Chondrocyte (in vitro differentiated cells): Measurements from ENCODE around the gene SLC36A2. TPM values are rescaled to one million over a fixed set of nuclear protein-coding genes. Genes with fewer than 3 reads are reported as not detected.

Experiments
- DNase-seq: peaks from one replicate; pipeline ENCODE4 v3.0.0; 2021; ENCODE audit warnings: mixed read lengths, low spot score
- H3K27ac Mint-ChIP-seq: one replicate; pipeline ENCODE4 v1.8.0; 2021; ENCODE audit warnings: mild to moderate bottlenecking, moderate library complexity, mixed read lengths; ENCODE audit not compliant: unreplicated experiment
- H3K27me3 Mint-ChIP-seq: 2 replicates; pipeline ENCODE4 v1.8.0; 2021; ENCODE audit warnings: low read depth, mixed read lengths
- H3K36me3 Mint-ChIP-seq: 2 replicates; pipeline ENCODE4 v1.8.0; 2021; ENCODE audit warnings: low read depth, mixed read lengths
- H3K4me1 Mint-ChIP-seq: 2 replicates; pipeline ENCODE4 v1.8.0; 2021; ENCODE audit warnings: low read depth, mild to moderate bottlenecking, mixed read lengths
- H3K4me3 Mint-ChIP-seq: one replicate; pipeline ENCODE4 v1.8.0; 2021; ENCODE audit warnings: mild to moderate bottlenecking, moderate library complexity, mixed read lengths; ENCODE audit not compliant: unreplicated experiment
- H3K9me3 Mint-ChIP-seq: 2 replicates; pipeline ENCODE4 v1.8.0; 2021; ENCODE audit warnings: low read depth, mixed read lengths
- CTCF ChIP-seq: fragments of 200-600 bp; sonication (generic); IDR thresholded peaks from 2 replicates; pipeline ENCODE4 v1.5.0; 2021; ENCODE audit warnings: antibody characterized with exemption, mild to moderate bottlenecking, moderate library complexity
- total RNA-seq: library from RNA; stranded (reverse); gene quantifications from 3 replicates; pipeline ENCODE4 v1.2.1, GENCODE V29; 2021

Gene SLC36A2
- total RNA-seq, 1 donor from 2014 or later, result not detected

GRCh38 chr5:151280443-151280842 is 66.9 kb downstream of the SLC36A2 start:
- H3K36me3 Mint-ChIP-seq, result no peaks in the 10 kb centered on the region
- H3K9me3 Mint-ChIP-seq, result no peaks in the 10 kb centered on the region
- H3K4me1 Mint-ChIP-seq, result peaks cover 6% of the 10 kb centered on the region
- no peak for DNase-seq
- H3K27ac Mint-ChIP-seq, result no peak overlapping the region
- no peak overlapping the region for H3K4me3 Mint-ChIP-seq
- H3K27me3 Mint-ChIP-seq, result peaks cover 21% of the 10 kb centered on the region
- TF ChIP-seq CTCF, result no peak

- no peak for DNase-seq
- no peak overlapping the region for H3K4me3 Mint-ChIP-seq
- peaks cover 6% of the 10 kb centered on the region for H3K4me1 Mint-ChIP-seq
- H3K9me3 Mint-ChIP-seq, result no peaks in the 10 kb centered on the region
- peaks cover 11% of the 10 kb centered on the region for H3K27me3 Mint-ChIP-seq
- peak overlapping the region; percentile 19 for H3K27ac Mint-ChIP-seq
- H3K36me3 Mint-ChIP-seq, result no peaks in the 10 kb centered on the region
- TF ChIP-seq CTCF, result no peak
Measured at GRCh38 chr5:151278845-151279244, 68.5 kb downstream of the SLC36A2 start.

- Mint-ChIP-seq H3K4me3 (no peak overlapping the region), H3K27me3 (peaks cover 5% of the 10 kb centered on the region), H3K36me3 (no peaks in the 10 kb centered on the region)
Measured at GRCh38 chr5:151275803-151276202, 71.6 kb downstream of the SLC36A2 start.

GRCh38 chr5:151274666-151275065 is 72.7 kb downstream of the SLC36A2 start:
- Mint-ChIP-seq H3K9me3 (no peaks in the 10 kb centered on the region), H3K36me3 (no peaks in the 10 kb centered on the region), H3K4me1 (peaks cover 6% of the 10 kb centered on the region), H3K4me3 (no peak overlapping the region), H3K27me3 (peaks cover 5% of the 10 kb centered on the region), H3K27ac (no peak overlapping the region)
- no peak for TF ChIP-seq CTCF
- no peak for DNase-seq

More at GRCh38 chr5:151275803-151276202, 71.6 kb downstream of the SLC36A2 start:
- Mint-ChIP-seq H3K4me1 (peaks cover 6% of the 10 kb centered on the region), H3K27ac (no peak overlapping the region), H3K9me3 (no peaks in the 10 kb centered on the region)
- TF ChIP-seq CTCF, result no peak
- no peak for DNase-seq

- Mint-ChIP-seq H3K27me3 (no peaks in the 10 kb centered on the region), H3K4me3 (no peak overlapping the region), H3K27ac (no peak overlapping the region), H3K9me3 (no peaks in the 10 kb centered on the region), H3K4me1 (peaks cover 4% of the 10 kb centered on the region), H3K36me3 (peaks cover 16% of the 10 kb centered on the region)
- DNase-seq, result no peak
- no peak for TF ChIP-seq CTCF
Measured at GRCh38 chr5:151271336-151271735, 76.0 kb downstream of the SLC36A2 start.
